ENCODE measurements around the gene NXPH4. TPM values are rescaled to one million over a fixed set of nuclear protein-coding genes. Genes with fewer than 3 reads are reported as not detected.
A peak's percentile ranks its signal among the peaks of the same experiment; 100 is the strongest.

NXPH4 gene
- total RNA-seq, 1 experiment from 2014 or later = 4.8 TPM

DNA sequence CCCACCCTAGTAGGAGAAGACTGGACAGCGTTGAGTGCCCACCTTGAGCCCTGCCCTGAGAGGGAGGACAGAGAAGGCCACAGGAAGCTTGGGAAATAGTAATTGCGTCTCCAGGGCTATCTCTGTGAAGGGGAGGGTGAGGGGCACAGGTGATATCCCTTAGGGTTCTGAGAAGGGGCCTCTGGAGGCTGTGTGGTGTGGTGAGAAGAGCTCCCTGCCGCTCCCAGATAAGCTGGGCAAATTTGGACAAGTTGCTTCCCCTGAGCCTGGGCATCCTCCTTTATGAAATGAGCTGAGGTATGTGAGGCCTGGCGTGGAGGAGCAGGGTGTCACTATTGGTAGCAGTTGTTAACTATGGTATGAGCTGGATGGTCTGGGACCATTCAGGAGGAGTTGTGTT lies 45.7 kb upstream of the NXPH4 start:
- Histone ChIP-seq H3K4me1 (ENCODE audit: insufficient read depth, low read length, poor library complexity, severe bottlenecking) (no peaks in the 10 kb centered on the region), H3K27ac (ENCODE audit: low read depth, low read length, poor library complexity, severe bottlenecking) (no peak overlapping the region), H3K27me3 (replicated peaks; ENCODE audit: insufficient read depth, low read depth, low read length, poor library complexity) (no peaks in the 10 kb centered on the region), H3K36me3 (ENCODE audit: insufficient read depth, low read length, poor library complexity, severe bottlenecking) (peaks cover 4% of the 10 kb centered on the region), H3K4me3 (ENCODE audit: low read depth, low read length, poor library complexity, severe bottlenecking) (no peak overlapping the region), H3K9me3 (ENCODE audit: low read depth, low read length, poor library complexity, severe bottlenecking) (no peaks in the 10 kb centered on the region)
- CTCF ChIA-PET = no interaction called here
- TF ChIP-seq, protein P1, sequence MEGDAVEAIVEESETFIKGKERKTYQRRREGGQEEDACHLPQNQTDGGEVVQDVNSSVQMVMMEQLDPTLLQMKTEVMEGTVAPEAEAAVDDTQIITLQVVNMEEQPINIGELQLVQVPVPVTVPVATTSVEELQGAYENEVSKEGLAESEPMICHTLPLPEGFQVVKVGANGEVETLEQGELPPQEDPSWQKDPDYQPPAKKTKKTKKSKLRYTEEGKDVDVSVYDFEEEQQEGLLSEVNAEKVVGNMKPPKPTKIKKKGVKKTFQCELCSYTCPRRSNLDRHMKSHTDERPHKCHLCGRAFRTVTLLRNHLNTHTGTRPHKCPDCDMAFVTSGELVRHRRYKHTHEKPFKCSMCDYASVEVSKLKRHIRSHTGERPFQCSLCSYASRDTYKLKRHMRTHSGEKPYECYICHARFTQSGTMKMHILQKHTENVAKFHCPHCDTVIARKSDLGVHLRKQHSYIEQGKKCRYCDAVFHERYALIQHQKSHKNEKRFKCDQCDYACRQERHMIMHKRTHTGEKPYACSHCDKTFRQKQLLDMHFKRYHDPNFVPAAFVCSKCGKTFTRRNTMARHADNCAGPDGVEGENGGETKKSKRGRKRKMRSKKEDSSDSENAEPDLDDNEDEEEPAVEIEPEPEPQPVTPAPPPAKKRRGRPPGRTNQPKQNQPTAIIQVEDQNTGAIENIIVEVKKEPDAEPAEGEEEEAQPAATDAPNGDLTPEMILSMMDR (conservative IDR thresholded peaks at IDR 0.05; ENCODE audit: low read depth, low read length) = no peak
- no peak for TF ChIP-seq EZH2 (IDR thresholded peaks at IDR 0.05; ENCODE audit: borderline replicate concordance, low read depth, low read length, poor library complexity, severe bottlenecking)
- DNase-seq (ENCODE audit: low spot score) = no peak
- POLR2A ChIA-PET (ENCODE audit: low non-redundant PET) = no interaction called here
- no TSS peak for BruUV-seq (replicated peaks)
- intact Hi-C loops (cut with micrococcal nuclease; ENCODE audit: unreplicated experiment) = loop anchor here (5.0 kb wide), 1 partner anchor 104 kb away; no protein-coding TSS in a partner anchor

DNA sequence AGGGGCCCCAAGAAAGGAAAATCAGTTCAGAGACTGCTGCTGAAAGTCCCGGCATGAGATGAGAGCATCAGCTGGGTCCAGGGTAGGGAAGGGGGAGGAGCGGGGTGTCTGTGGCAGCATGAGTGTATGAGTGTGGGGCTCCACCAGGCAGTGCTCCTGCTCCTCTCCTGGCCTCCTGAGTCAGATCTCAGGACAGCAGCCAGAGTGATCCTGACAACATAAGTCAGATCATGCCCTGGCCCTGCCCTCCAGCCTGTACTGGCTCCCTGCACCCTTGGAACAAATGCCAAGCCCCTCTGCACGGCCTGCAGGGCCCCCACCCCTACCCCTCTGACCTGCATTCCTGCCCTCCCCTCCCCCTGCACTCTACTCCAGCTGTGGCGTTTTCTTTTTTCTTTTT lies 44.9 kb upstream of the NXPH4 start:
- CTCF ChIA-PET = interaction anchor here (1.0 kb wide), 1 partner anchor 44 kb away, joined by 4 read pairs; the partner anchor contains the start of gene LRP1
- POLR2A ChIA-PET (ENCODE audit: low non-redundant PET) = no interaction called here
- Histone ChIP-seq H3K27me3 (replicated peaks; ENCODE audit: insufficient read depth, low read depth, low read length, poor library complexity) (no peaks in the 10 kb centered on the region), H3K4me3 (ENCODE audit: low read depth, low read length, poor library complexity, severe bottlenecking) (no peak overlapping the region), H3K9me3 (ENCODE audit: low read depth, low read length, poor library complexity, severe bottlenecking) (no peaks in the 10 kb centered on the region), H3K36me3 (ENCODE audit: insufficient read depth, low read length, poor library complexity, severe bottlenecking) (peaks cover 8% of the 10 kb centered on the region), H3K27ac (ENCODE audit: low read depth, low read length, poor library complexity, severe bottlenecking) (no peak overlapping the region), H3K4me1 (ENCODE audit: insufficient read depth, low read length, poor library complexity, severe bottlenecking) (no peaks in the 10 kb centered on the region)
- DNase-seq (ENCODE audit: low spot score) = no peak
- TF ChIP-seq, protein P1 (conservative IDR thresholded peaks at IDR 0.05; ENCODE audit: low read depth, low read length) = no peak
- TF ChIP-seq EZH2 (IDR thresholded peaks at IDR 0.05; ENCODE audit: borderline replicate concordance, low read depth, low read length, poor library complexity, severe bottlenecking) = no peak
- intact Hi-C loops (cut with micrococcal nuclease; ENCODE audit: unreplicated experiment) = loop anchor here (2.0 to 5.0 kb wide), 2 partner anchors 47 to 104 kb away; no protein-coding TSS in a partner anchor
- no TSS peak for BruUV-seq (replicated peaks)

DNA sequence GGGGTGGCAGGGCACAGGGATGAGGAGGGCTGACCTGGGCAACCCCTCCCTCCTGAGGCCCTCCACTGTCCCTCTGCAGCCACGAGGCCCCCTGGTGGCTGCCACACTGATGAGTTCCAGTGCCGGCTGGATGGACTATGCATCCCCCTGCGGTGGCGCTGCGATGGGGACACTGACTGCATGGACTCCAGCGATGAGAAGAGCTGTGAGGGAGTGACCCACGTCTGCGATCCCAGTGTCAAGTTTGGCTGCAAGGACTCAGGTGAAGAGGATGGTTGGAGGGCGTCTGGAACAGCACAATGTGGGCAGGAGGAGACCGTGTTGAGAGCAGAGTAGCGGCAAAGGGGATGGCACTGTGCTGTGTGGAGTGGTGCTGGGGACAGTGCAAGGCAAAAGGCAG lies 43.5 kb upstream of the NXPH4 start:
- DNase-seq (ENCODE audit: low spot score) = peak; percentile 36
- Histone ChIP-seq H3K4me3 (ENCODE audit: low read depth, low read length, poor library complexity, severe bottlenecking) (no peak overlapping the region), H3K36me3 (ENCODE audit: insufficient read depth, low read length, poor library complexity, severe bottlenecking) (peaks cover 8% of the 10 kb centered on the region), H3K4me1 (ENCODE audit: insufficient read depth, low read length, poor library complexity, severe bottlenecking) (no peaks in the 10 kb centered on the region), H3K9me3 (ENCODE audit: low read depth, low read length, poor library complexity, severe bottlenecking) (no peaks in the 10 kb centered on the region), H3K27ac (ENCODE audit: low read depth, low read length, poor library complexity, severe bottlenecking) (no peak overlapping the region), H3K27me3 (replicated peaks; ENCODE audit: insufficient read depth, low read depth, low read length, poor library complexity) (no peaks in the 10 kb centered on the region)
- TF ChIP-seq, protein P1 (conservative IDR thresholded peaks at IDR 0.05; ENCODE audit: low read depth, low read length) = peak; percentile 68
- no peak for TF ChIP-seq EZH2 (IDR thresholded peaks at IDR 0.05; ENCODE audit: borderline replicate concordance, low read depth, low read length, poor library complexity, severe bottlenecking)
- ChIA-PET POLR2A (ENCODE audit: low non-redundant PET) (no interaction called here), CTCF (interaction anchor here (0.5 to 1.0 kb wide), 2 partner anchors 10 to 104 kb away, joined by 3 to 4 read pairs; no protein-coding TSS in a partner anchor)
- no TSS peak for BruUV-seq (replicated peaks)
- intact Hi-C loops (cut with micrococcal nuclease; ENCODE audit: unreplicated experiment) = loop anchor here (2.0 to 5.0 kb wide), 2 partner anchors 48 to 106 kb away; no protein-coding TSS in a partner anchor

All from A673 (cell line).